RCC 7860 (cell line): Measurements from ENCODE around the gene NLN.
"Not testable (repeated sequence)": the region's sequence is repeated elsewhere in the genome, so short reads cannot be mapped to it uniquely, and the experiment has no call there.

Experiments used
- DNase-seq: peaks from one replicate; pipeline ENCODE4 v3.0.0-alpha.2; 2015; ENCODE audit warnings: low spot score
- FAIRE-seq: peaks from 2 replicates; lab custom pipeline; 2012; peaks lifted over from hg19 to GRCh38; lab: Jason Lieb, UNC

The NLN gene

GRCh38 chr5:65828022-65828896 is 106.3 kb downstream of the NLN start:
- DNase-seq (no peak), FAIRE-seq (no peak)

GRCh38 chr5:65830856-65831255 is 108.9 kb downstream of the NLN start:
- DNase-seq (no peak), FAIRE-seq (no peak)

- DNase-seq (no peak), FAIRE-seq (no peak)
Observed at GRCh38 chr5:65831276-65831675, 109.3 kb downstream of the NLN start.

GRCh38 chr5:65832152-65832551 is 110.1 kb downstream of the NLN start:
- DNase-seq (no peak), FAIRE-seq (no peak)

- DNase-seq (no peak), FAIRE-seq (no peak)
Observed at GRCh38 chr5:65832603-65833228, 110.7 kb downstream of the NLN start.

- FAIRE-seq, result no peak
- DNase-seq, result no peak
Observed at GRCh38 chr5:65833780-65834179, 111.8 kb downstream of the NLN start.

- FAIRE-seq (no peak), DNase-seq (no peak)
Observed at GRCh38 chr5:65834306-65834705, 112.3 kb downstream of the NLN start.

GRCh38 chr5:65835191-65835590 is 113.2 kb downstream of the NLN start:
- no peak for FAIRE-seq

GRCh38 chr5:65837139-65837538 is 115.1 kb downstream of the NLN start:
- FAIRE-seq, result peak; percentile 20
- peak; percentile 35 for DNase-seq

More at GRCh38 chr5:65835191-65835590, 113.2 kb downstream of the NLN start:
- DNase-seq, result no peak

GRCh38 chr5:65839170-65839569 is 117.2 kb downstream of the NLN start:
- not testable (repeated sequence) for DNase-seq, FAIRE-seq

- FAIRE-seq (no peak), DNase-seq (no peak)
Observed at GRCh38 chr5:65840071-65840470, 118.1 kb downstream of the NLN start.

GRCh38 chr5:65844763-65845162 is 122.8 kb downstream of the NLN start:
- not testable (repeated sequence) for FAIRE-seq, DNase-seq

GRCh38 chr5:65846101-65846500 is 124.1 kb downstream of the NLN start:
- DNase-seq (no peak), FAIRE-seq (no peak)

GRCh38 chr5:65847019-65847418 is 125.0 kb downstream of the NLN start:
- FAIRE-seq, DNase-seq: not testable (repeated sequence)

GRCh38 chr5:65849918-65850317 is 127.9 kb downstream of the NLN start:
- FAIRE-seq, DNase-seq: not testable (repeated sequence)

- DNase-seq, result no peak
- no peak for FAIRE-seq
Observed at GRCh38 chr5:65854925-65855324, 132.9 kb downstream of the NLN start.

GRCh38 chr5:65855766-65856315 is 133.8 kb downstream of the NLN start:
- FAIRE-seq, result no peak
- DNase-seq, result no peak

GRCh38 chr5:65856520-65856919 is 134.5 kb downstream of the NLN start:
- FAIRE-seq (no peak), DNase-seq (no peak)

- FAIRE-seq, result no peak
- DNase-seq, result no peak
Observed at GRCh38 chr5:65858316-65858715, 136.3 kb downstream of the NLN start.

GRCh38 chr5:65861830-65862241 is 139.8 kb downstream of the NLN start:
- FAIRE-seq (peak; percentile 90), DNase-seq (peak; percentile 92)

GRCh38 chr5:65862384-65862783 is 140.4 kb downstream of the NLN start:
- FAIRE-seq (no peak), DNase-seq (peak; percentile 27)

- no peak for DNase-seq
- FAIRE-seq, result no peak
Observed at GRCh38 chr5:65863747-65864146, 141.7 kb downstream of the NLN start.
